Measurements from ENCODE around the gene CARMIL1.

The CARMIL1 gene

GRCh38 chr6:25492951-25493350, 213.8 kb downstream of the CARMIL1 start:
- H3K27ac ChIP-seq (ENCODE audit: low read length), result no peak overlapping the region
- H3K9me3 ChIP-seq (ENCODE audit: insufficient read depth, low read length), result no peaks in the 10 kb centered on the region
- H3K9ac ChIP-seq (ENCODE audit: low read length), result no peak overlapping the region
- H4K20me1 ChIP-seq (ENCODE audit: insufficient read depth, low read length), result no peaks in the 10 kb centered on the region
- no peak overlapping the region for H3K4me3 ChIP-seq (ENCODE audit: low read length)
- H3K4me1 ChIP-seq (ENCODE audit: low read length), result no peaks in the 10 kb centered on the region
- H3K36me3 ChIP-seq (replicated peaks; ENCODE audit: low read depth, low read length), result no peaks in the 10 kb centered on the region
- 0 out of 2 replicates have a peak, but pooled peaks cover 9% of the 10 kb centered on the region for H3K27me3 ChIP-seq (ENCODE audit: low read depth, low read length)
- H2AFZ ChIP-seq (ENCODE audit: low read depth, low read length), result no peak overlapping the region
- no peaks in the 10 kb centered on the region for H3K79me2 ChIP-seq (ENCODE audit: low read length)
- no peak overlapping the region for H3K4me2 ChIP-seq (ENCODE audit: low read length)
- TF ChIP-seq EZH2phosphoT487 (IDR thresholded peaks at IDR 0.05; ENCODE audit: low read depth) (no peak), CTCF (IDR thresholded peaks at IDR 0.05; ENCODE audit: low read depth, low read length) (no peak)

GRCh38 chr6:25494469-25494868, 215.3 kb downstream of the CARMIL1 start:
- TF ChIP-seq CTCF (IDR thresholded peaks at IDR 0.05; ENCODE audit: low read depth, low read length) (no peak), EZH2phosphoT487 (IDR thresholded peaks at IDR 0.05; ENCODE audit: low read depth) (no peak)
- Histone ChIP-seq H3K36me3 (replicated peaks; ENCODE audit: low read depth, low read length) (no peaks in the 10 kb centered on the region), H3K27me3 (ENCODE audit: low read depth, low read length) (peaks cover 9% of the 10 kb centered on the region; the same call in 1 of the 2 replicates), H3K4me1 (ENCODE audit: low read length) (no peaks in the 10 kb centered on the region), H3K4me3 (ENCODE audit: low read length) (no peak overlapping the region), H3K9me3 (ENCODE audit: insufficient read depth, low read length) (no peaks in the 10 kb centered on the region), H2AFZ (ENCODE audit: low read depth, low read length) (no peak overlapping the region), H4K20me1 (ENCODE audit: insufficient read depth, low read length) (no peaks in the 10 kb centered on the region), H3K4me2 (ENCODE audit: low read length) (no peak overlapping the region), H3K79me2 (ENCODE audit: low read length) (no peaks in the 10 kb centered on the region), H3K27ac (ENCODE audit: low read length) (no peak overlapping the region), H3K9ac (ENCODE audit: low read length) (no peak overlapping the region)

GRCh38 chr6:25497383-25498040, 218.3 kb downstream of the CARMIL1 start:
- Histone ChIP-seq H3K27me3 (ENCODE audit: low read depth, low read length) (peaks cover 9% of the 10 kb centered on the region; the same call in 1 of the 2 replicates), H4K20me1 (ENCODE audit: insufficient read depth, low read length) (no peaks in the 10 kb centered on the region), H3K4me1 (ENCODE audit: low read length) (no peaks in the 10 kb centered on the region), H3K4me2 (ENCODE audit: low read length) (no peak overlapping the region), H2AFZ (ENCODE audit: low read depth, low read length) (no peak overlapping the region), H3K27ac (ENCODE audit: low read length) (no peak overlapping the region), H3K36me3 (replicated peaks; ENCODE audit: low read depth, low read length) (no peaks in the 10 kb centered on the region), H3K79me2 (ENCODE audit: low read length) (no peaks in the 10 kb centered on the region), H3K9ac (ENCODE audit: low read length) (no peak overlapping the region), H3K4me3 (ENCODE audit: low read length) (no peak overlapping the region), H3K9me3 (ENCODE audit: insufficient read depth, low read length) (no peaks in the 10 kb centered on the region)
- no peak for TF ChIP-seq CTCF (IDR thresholded peaks at IDR 0.05; ENCODE audit: low read depth, low read length)
- TF ChIP-seq EZH2phosphoT487 (IDR thresholded peaks at IDR 0.05; ENCODE audit: low read depth), result no peak

- no peak overlapping the region for H3K4me3 ChIP-seq (ENCODE audit: low read length)
- H3K9ac ChIP-seq (ENCODE audit: low read length), result no peak overlapping the region
- peaks cover 9% of the 10 kb centered on the region; the same call in 1 of the 2 replicates for H3K27me3 ChIP-seq (ENCODE audit: low read depth, low read length)
- no peak overlapping the region for H3K27ac ChIP-seq (ENCODE audit: low read length)
- no peaks in the 10 kb centered on the region for H3K4me1 ChIP-seq (ENCODE audit: low read length)
- TF ChIP-seq CTCF (IDR thresholded peaks at IDR 0.05; ENCODE audit: low read depth, low read length) (no peak), EZH2phosphoT487 (IDR thresholded peaks at IDR 0.05; ENCODE audit: low read depth) (no peak)
- H3K79me2 ChIP-seq (ENCODE audit: low read length), result no peaks in the 10 kb centered on the region
- no peak overlapping the region for H2AFZ ChIP-seq (ENCODE audit: low read depth, low read length)
- no peaks in the 10 kb centered on the region for H3K36me3 ChIP-seq (replicated peaks; ENCODE audit: low read depth, low read length)
- no peak overlapping the region for H3K4me2 ChIP-seq (ENCODE audit: low read length)
- H4K20me1 ChIP-seq (ENCODE audit: insufficient read depth, low read length), result no peaks in the 10 kb centered on the region
- no peaks in the 10 kb centered on the region for H3K9me3 ChIP-seq (ENCODE audit: insufficient read depth, low read length)
Observed at GRCh38 chr6:25498505-25498904, 219.3 kb downstream of the CARMIL1 start.
